RWPE2 (cell line): ENCODE measurements around the gene GKN1.
A peak's percentile ranks its signal among the peaks of the same experiment; 100 is the strongest.

Experiments used
- ATAC-seq: fragments of 200-7000 bp; cut with Tn5 transposase; 3 replicates; pipeline ENCODE4 v1.9.1; 2021; ENCODE audit warnings: low read depth
- DNase-seq: peaks from one replicate; pipeline ENCODE4 v3.0.0-alpha.2; 2020; ENCODE audit warnings: low spot score
- H3K27ac ChIP-seq: fragments of 450-650 bp; 2 replicates; pipeline ENCODE4 v1.5.1; 2017; ENCODE audit warnings: mild to moderate bottlenecking; ENCODE audit not compliant: poor library complexity, severe bottlenecking
- H3K27me3 ChIP-seq: fragments of 250-450 bp; sonication (Bioruptor Pico); 2 replicates; pipeline ENCODE4 v1.5.1; 2021; ENCODE audit warnings: mild to moderate bottlenecking, moderate library complexity; ENCODE audit not compliant: insufficient read depth, poor library complexity, severe bottlenecking
- H3K36me3 ChIP-seq: fragments of 250-450 bp; sonication (Bioruptor Pico); 2 replicates; pipeline ENCODE4 v1.5.1; 2020; ENCODE audit warnings: low read depth, mild to moderate bottlenecking, moderate library complexity
- H3K4me1 ChIP-seq: fragments of 250-450 bp; sonication (Bioruptor Pico); 2 replicates; pipeline ENCODE4 v1.5.1; 2021; ENCODE audit warnings: mild to moderate bottlenecking, moderate library complexity; ENCODE audit not compliant: insufficient read depth, poor library complexity, severe bottlenecking
- H3K4me3 ChIP-seq: fragments of 250-450 bp; sonication (Bioruptor Pico); 2 replicates; pipeline ENCODE4 v1.5.1; 2021; ENCODE audit warnings: mild to moderate bottlenecking, moderate library complexity; ENCODE audit not compliant: severe bottlenecking
- H3K9me3 ChIP-seq: fragments of 250-450 bp; sonication (Bioruptor Pico); 2 replicates; pipeline ENCODE4 v1.5.1; 2021; ENCODE audit warnings: mild to moderate bottlenecking, moderate library complexity; ENCODE audit not compliant: severe bottlenecking
- CTCF ChIP-seq: fragments of 450-650 bp; IDR thresholded peaks from one replicate; pipeline ENCODE4 v1.5.1; 2017; ENCODE audit warnings: mild to moderate bottlenecking, moderate library complexity; ENCODE audit not compliant: poor library complexity, severe bottlenecking

GKN1 gene

DNA sequence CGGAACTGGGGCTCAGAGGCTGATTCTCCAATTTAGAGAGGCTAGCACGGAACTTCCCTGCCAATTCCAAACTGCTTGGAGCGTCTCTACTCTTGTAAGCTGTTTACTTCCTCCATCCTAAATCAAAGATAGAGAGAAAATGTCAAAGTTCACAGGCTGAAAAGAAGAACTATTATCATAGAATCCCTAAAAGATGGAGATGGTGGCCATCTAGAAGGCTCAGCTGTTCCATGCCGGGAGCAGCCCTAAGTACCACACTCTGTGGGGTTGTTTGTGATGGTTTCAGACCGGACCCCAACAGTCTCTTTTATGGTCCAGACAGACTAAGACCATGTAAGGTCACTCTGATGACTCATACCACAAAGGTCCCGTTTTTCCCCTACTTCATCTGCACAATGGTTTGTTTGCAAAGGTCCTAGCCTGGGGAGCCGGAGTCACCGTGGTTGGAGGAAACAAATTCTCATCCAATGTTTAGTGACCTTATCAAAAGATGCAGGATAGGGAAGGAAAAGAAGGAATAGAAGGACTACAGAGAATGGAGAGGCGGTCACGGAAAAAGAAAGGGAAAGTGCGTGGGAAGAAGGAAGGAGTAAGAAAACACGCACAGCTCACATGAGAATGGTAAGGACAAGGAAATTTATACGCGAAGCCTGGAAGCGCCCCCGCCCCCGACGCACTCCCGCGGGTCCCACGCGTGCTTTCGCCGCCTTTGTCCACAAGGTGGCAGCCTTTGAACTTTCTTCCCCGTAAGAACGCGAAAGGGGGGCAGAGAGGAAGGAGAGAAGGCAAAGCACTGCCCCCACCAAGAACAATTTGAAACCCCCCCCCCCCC is 38.1 kb downstream of the GKN1 start:
- Histone ChIP-seq H3K27me3 (no peaks in the 10 kb centered on the region), H3K27ac (peak overlapping the region; percentile 30), H3K9me3 (no peaks in the 10 kb centered on the region), H3K4me1 (peaks cover 18% of the 10 kb centered on the region), H3K36me3 (no peaks in the 10 kb centered on the region), H3K4me3 (peak overlapping the region; percentile 90)
- peak; percentile 48 for ATAC-seq
- DNase-seq: no peak
- TF ChIP-seq CTCF: peak; percentile 85

GRCh38 chr2:69013142-69013839 is 38.9 kb downstream of the GKN1 start, which contains the start of gene ANTXR1:
TSS of gene ANTXR1 (plus strand) at chr2:69013179. CDS start at chr2:69013500, 321 bp downstream.
- no peaks in the 10 kb centered on the region for H3K27me3 ChIP-seq
- ATAC-seq (peak; percentile 85), DNase-seq (no peak)
- peaks cover 18% of the 10 kb centered on the region for H3K4me1 ChIP-seq
- peak within 1 kb of the TSS; percentile 90 for H3K4me3 ChIP-seq
- peak within 1 kb of the TSS; percentile 30 for H3K27ac ChIP-seq
- peak; percentile 64 for TF ChIP-seq CTCF
- no peaks in the 10 kb centered on the region for H3K36me3 ChIP-seq
- no peaks in the 10 kb centered on the region for H3K9me3 ChIP-seq

DNA sequence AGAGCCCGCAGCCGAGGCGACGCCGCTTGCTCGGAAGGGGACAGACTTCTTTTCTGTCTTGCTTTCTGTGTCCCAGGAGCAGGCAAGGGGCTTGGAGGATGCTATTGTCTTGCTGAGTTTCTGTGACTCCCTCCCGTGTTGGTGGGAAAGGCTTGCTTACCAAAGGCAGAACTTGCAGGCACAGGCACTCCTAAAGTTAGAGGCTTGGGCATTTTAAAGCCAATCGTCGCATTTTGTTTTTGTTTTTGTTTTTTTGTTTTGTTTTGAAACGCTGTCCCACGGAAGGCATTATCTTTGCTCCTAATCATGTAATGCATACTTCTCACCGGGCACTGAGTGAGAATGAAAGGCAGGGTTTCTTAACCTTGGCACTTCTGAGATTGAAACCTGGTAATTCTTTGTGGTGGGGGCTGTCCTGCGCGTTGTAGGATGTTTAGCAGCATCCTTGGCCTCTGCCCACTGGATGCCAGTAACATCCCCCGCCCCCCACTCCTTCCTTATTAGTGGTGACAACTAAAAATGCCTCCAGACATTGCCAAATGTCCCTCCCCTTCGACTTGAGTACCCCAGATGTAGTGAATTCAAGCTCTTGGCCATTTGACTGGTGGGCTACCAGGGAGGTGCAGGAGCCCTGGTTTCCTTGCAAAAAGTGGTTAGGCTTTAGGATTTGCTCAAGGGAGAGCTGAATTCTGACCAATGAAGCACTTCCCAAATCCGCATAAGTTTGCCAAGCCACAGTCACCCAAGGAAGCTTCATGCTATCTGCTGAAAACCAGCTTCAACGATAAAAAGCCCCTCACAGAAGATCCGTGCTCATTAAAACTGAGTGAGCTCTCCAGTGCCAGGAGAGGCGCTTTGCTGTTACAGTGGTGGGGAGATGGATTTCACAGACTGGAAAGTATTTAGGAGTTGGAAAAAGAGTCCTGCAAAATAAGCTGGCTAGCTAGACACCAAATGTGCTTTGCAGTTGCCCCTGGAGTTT is 39.7 kb downstream of the GKN1 start:
- H3K4me3 ChIP-seq: peak overlapping the region; percentile 90
- ATAC-seq (0 out of 3 replicates have a peak, but pooled peaks have one; percentile 7), DNase-seq (no peak)
- H3K27ac ChIP-seq: peak overlapping the region; percentile 30
- no peaks in the 10 kb centered on the region for H3K36me3 ChIP-seq
- no peak for TF ChIP-seq CTCF
- H3K4me1 ChIP-seq: peaks cover 24% of the 10 kb centered on the region
- no peaks in the 10 kb centered on the region for H3K9me3 ChIP-seq
- H3K27me3 ChIP-seq: no peaks in the 10 kb centered on the region

- no peak for DNase-seq
These were observed 42.6 kb downstream of the GKN1 start for GRCh38 chr2:69017080-69017479.

More at GRCh38 chr2:69017080-69017479, 42.6 kb downstream of the GKN1 start:
- H3K36me3 ChIP-seq: no peaks in the 10 kb centered on the region
- no peak overlapping the region for H3K27ac ChIP-seq
- H3K4me1 ChIP-seq: peaks cover 46% of the 10 kb centered on the region
- ATAC-seq: no peak
- TF ChIP-seq CTCF: no peak
- H3K27me3 ChIP-seq: no peaks in the 10 kb centered on the region
- H3K9me3 ChIP-seq: no peaks in the 10 kb centered on the region
- H3K4me3 ChIP-seq: no peak overlapping the region
